HFFc6 (cell line): Measurements from ENCODE around the gene NCKAP5. TPM values are rescaled to one million over a fixed set of nuclear protein-coding genes. Genes with fewer than 3 reads are reported as not detected.
A peak's percentile ranks its signal among the peaks of the same experiment; 100 is the strongest.

Experiments used
- DNase-seq: peaks from one replicate; pipeline ENCODE4 v3.0.0-alpha.2; 2018
- H3K27ac Mint-ChIP-seq: 2 replicates; pipeline ENCODE4 v1.8.0; 2020; ENCODE audit warnings: mild to moderate bottlenecking, mixed read lengths
- H3K27me3 Mint-ChIP-seq: 2 replicates; pipeline ENCODE4 v1.8.0; 2021; ENCODE audit warnings: mild to moderate bottlenecking, moderate library complexity, mixed read lengths; ENCODE audit not compliant: insufficient read depth
- H3K36me3 Mint-ChIP-seq: 2 replicates; pipeline ENCODE4 v1.8.0; 2021; ENCODE audit warnings: low read depth, mixed read lengths
- H3K4me1 Mint-ChIP-seq: 2 replicates; pipeline ENCODE4 v1.8.0; 2020; ENCODE audit warnings: low read depth, mixed read lengths
- H3K4me3 Mint-ChIP-seq: 2 replicates; pipeline ENCODE4 v1.8.0; 2020; ENCODE audit warnings: mild to moderate bottlenecking, moderate library complexity, mixed read lengths
- H3K9me3 Mint-ChIP-seq: 2 replicates; pipeline ENCODE4 v1.8.0; 2020; ENCODE audit warnings: mild to moderate bottlenecking, mixed read lengths
- CTCF ChIP-seq: fragments of 200-600 bp; sonication (generic); IDR thresholded peaks from 2 replicates; pipeline ENCODE4 v1.5.0; 2021; ENCODE audit warnings: antibody characterized with exemption, mild to moderate bottlenecking
- total RNA-seq, 6 experiments: library from RNA; stranded (reverse); fragmentation: NEBNext Ultra II Directional; extraction: Animal tissue kit (Norgen Biotek cat#: 25700); gene quantifications; 2 replicates in 1 of 6; 3 replicates in 5 of 6; pipeline ENCODE4 v1.2.3, GENCODE V29; 2021

NCKAP5 gene
- total RNA-seq, 6 experiments from 2014 or later: 0.31 to 4.0 (median 3.1) TPM

GRCh38 chr2:133365117-133365516 lies 203.1 kb downstream of the NCKAP5 start:
- Mint-ChIP-seq H3K36me3 (no peaks in the 10 kb centered on the region; the same call in 1 of the 2 replicates), H3K4me1 (peaks cover 29% of the 10 kb centered on the region), H3K4me3 (no peak overlapping the region), H3K9me3 (no peaks in the 10 kb centered on the region), H3K27ac (peak overlapping the region; percentile 9; the same call in 1 of the 2 replicates), H3K27me3 (peaks cover 2% of the 10 kb centered on the region; the same call in 1 of the 2 replicates)
- no peak for DNase-seq
- no peak for TF ChIP-seq CTCF

- Mint-ChIP-seq H3K4me3 (no peak overlapping the region), H3K4me1 (peaks cover 29% of the 10 kb centered on the region), H3K27ac (peak overlapping the region; percentile 9; the same call in 1 of the 2 replicates), H3K27me3 (peaks cover 2% of the 10 kb centered on the region; the same call in 1 of the 2 replicates), H3K9me3 (no peaks in the 10 kb centered on the region), H3K36me3 (no peaks in the 10 kb centered on the region; the same call in 1 of the 2 replicates)
- TF ChIP-seq CTCF: no peak
- no peak for DNase-seq
Measured at GRCh38 chr2:133364636-133365035, 203.6 kb downstream of the NCKAP5 start.

GRCh38 chr2:133363884-133364283 lies 204.4 kb downstream of the NCKAP5 start:
- peaks cover 2% of the 10 kb centered on the region; the same call in 1 of the 2 replicates for H3K27me3 Mint-ChIP-seq
- no peaks in the 10 kb centered on the region for H3K9me3 Mint-ChIP-seq
- H3K27ac Mint-ChIP-seq: no peak overlapping the region
- DNase-seq: no peak
- H3K4me3 Mint-ChIP-seq: no peak overlapping the region
- no peak for TF ChIP-seq CTCF
- H3K36me3 Mint-ChIP-seq: no peaks in the 10 kb centered on the region; the same call in 1 of the 2 replicates
- H3K4me1 Mint-ChIP-seq: peaks cover 29% of the 10 kb centered on the region

- Mint-ChIP-seq H3K36me3 (no peaks in the 10 kb centered on the region), H3K27me3 (peaks cover 2% of the 10 kb centered on the region; the same call in 1 of the 2 replicates), H3K4me3 (peak overlapping the region; percentile 70), H3K27ac (peak overlapping the region; percentile 64), H3K4me1 (peaks cover 29% of the 10 kb centered on the region), H3K9me3 (no peaks in the 10 kb centered on the region; the same call in 1 of the 2 replicates)
- peak; percentile 10 for DNase-seq
- no peak for TF ChIP-seq CTCF
Measured at GRCh38 chr2:133362061-133362476, 206.2 kb downstream of the NCKAP5 start.

- H3K4me3 Mint-ChIP-seq: no peak overlapping the region
- no peak for TF ChIP-seq CTCF
- peaks cover 29% of the 10 kb centered on the region for H3K4me1 Mint-ChIP-seq
- peaks cover 2% of the 10 kb centered on the region; the same call in 1 of the 2 replicates for H3K27me3 Mint-ChIP-seq
- no peaks in the 10 kb centered on the region; the same call in 1 of the 2 replicates for H3K9me3 Mint-ChIP-seq
- no peaks in the 10 kb centered on the region for H3K36me3 Mint-ChIP-seq
- no peak for DNase-seq
- H3K27ac Mint-ChIP-seq: no peak overlapping the region
Measured at GRCh38 chr2:133360882-133361281, 207.4 kb downstream of the NCKAP5 start.
